Endothelial cell of umbilical vein (primary cell): ENCODE measurements around the gene RTL5. TPM values are rescaled to one million over a fixed set of nuclear protein-coding genes. Genes with fewer than 3 reads are reported as not detected.

Experiments
- BruUV-seq: library from RNA; stranded (reverse); fragments of 400-500 nt; replicated peaks from 2 replicates; lab custom pipeline; 2021; lab: Mats Ljungman, UMichigan
- CTCF ChIA-PET: fragments of 300-600, 350-600 bp; sonication (Branson Sonifier 250); formaldehyde crosslinking; loops from one replicate; lab custom pipeline; 2021; ENCODE audit warnings: antibody characterized with exemption, inconsistent platforms; lab: Charles Lee
- POLR2A ChIA-PET: fragments of 300-600, 350-600 bp; sonication (Branson Sonifier 250); formaldehyde crosslinking; loops from one replicate; lab custom pipeline; 2021; ENCODE audit warnings: antibody characterized with exemption, inconsistent platforms; lab: Charles Lee
- DNase-seq: peaks from one replicate; pipeline ENCODE4 v3.0.0-alpha.2; 2011; ENCODE audit warnings: low read depth, low spot score
- FAIRE-seq: peaks from 2 replicates; lab custom pipeline; 2011; peaks lifted over from hg19 to GRCh38; lab: Jason Lieb, UNC
- H2AFZ ChIP-seq: 2 replicates; pipeline ENCODE4 v1.6.0; 2012; ENCODE audit warnings: low read depth, low read length, control low read depth, inconsistent platforms
- H3K27ac ChIP-seq: 2 replicates; pipeline ENCODE4 v1.5.1; 2011; ENCODE audit warnings: low read depth, mild to moderate bottlenecking, control low read depth, low read length, moderate library complexity; ENCODE audit not compliant: insufficient read depth
- H3K27me3 ChIP-seq, 2 experiments: 2 replicates each; pipeline versions ENCODE4 v1.6.0 to v1.6.1; 2011; ENCODE audit warnings: low read length in 2 of 2, mixed read lengths in 1 of 2; ENCODE audit not compliant: control insufficient read depth in 2 of 2, insufficient read depth in 2 of 2
- H3K36me3 ChIP-seq, 2 experiments: 2 replicates in 1 of 2; 3 replicates in 1 of 2; pipeline ENCODE4 v1.5.1; 2011; ENCODE audit warnings: low read length in 2 of 2, mild to moderate bottlenecking in 1 of 2, moderate library complexity in 1 of 2; ENCODE audit not compliant: control insufficient read depth in 2 of 2, insufficient read depth in 2 of 2; ENCODE audit errors: extremely low read depth in 1 of 2
- H3K4me1 ChIP-seq: 3 replicates; pipeline ENCODE4 v1.5.1; 2011; ENCODE audit warnings: mild to moderate bottlenecking, low read length; ENCODE audit not compliant: control insufficient read depth, insufficient read depth; ENCODE audit errors: extremely low read depth
- H3K4me2 ChIP-seq: 2 replicates; pipeline ENCODE4 v1.6.1; 2011; ENCODE audit warnings: low read length, control low read depth, mixed read lengths; ENCODE audit not compliant: insufficient read depth
- H3K4me3 ChIP-seq, 3 experiments: fragments of 200-600 bp in 1 of 3; sonication (generic), shearing (Covaris generic) in 1 of 3; replicated peaks in 1 of 3; 2 replicates each; pipeline ENCODE4 v1.5.1; 2011 to 2016; ENCODE audit warnings: control low read depth in 3 of 3, low read length in 3 of 3, mild to moderate bottlenecking in 2 of 3, inconsistent platforms in 1 of 3, low read depth in 1 of 3, moderate library complexity in 1 of 3; ENCODE audit not compliant: insufficient read depth in 1 of 3
- H3K79me2 ChIP-seq: 2 replicates; pipeline ENCODE4 v1.6.0; 2012; ENCODE audit warnings: low read length, inconsistent platforms; ENCODE audit not compliant: control insufficient read depth, insufficient read depth
- H3K9ac ChIP-seq: replicated peaks from 2 replicates; pipeline ENCODE3; 2011; ENCODE audit warnings: low read length, control low read depth; ENCODE audit not compliant: insufficient read depth; ENCODE audit errors: extremely low read depth
- H3K9me1 ChIP-seq: replicated peaks from 3 replicates; pipeline ENCODE4 v1.6.0; 2011; ENCODE audit warnings: mild to moderate bottlenecking, low read length; ENCODE audit not compliant: control insufficient read depth, insufficient read depth; ENCODE audit errors: extremely low read depth
- H3K9me3 ChIP-seq: replicated peaks from 2 replicates; pipeline ENCODE4 v1.5.1; 2012; ENCODE audit warnings: low read length, inconsistent platforms; ENCODE audit not compliant: control insufficient read depth, insufficient read depth
- H4K20me1 ChIP-seq: replicated peaks from 2 replicates; pipeline ENCODE3; 2011; ENCODE audit warnings: mild to moderate bottlenecking, low read length; ENCODE audit not compliant: control insufficient read depth, insufficient read depth; ENCODE audit errors: extremely low read depth
- FOS ChIP-seq: IDR thresholded peaks from 2 replicates; pipeline ENCODE4 v1.6.1; 2011; ENCODE audit warnings: mild to moderate bottlenecking, low read length, moderate library complexity, borderline replicate concordance; ENCODE audit not compliant: insufficient read depth
- GATA2 ChIP-seq: IDR thresholded peaks from 2 replicates; pipeline ENCODE4 v1.7.0; 2011; ENCODE audit warnings: low read depth, mild to moderate bottlenecking, moderate library complexity, mixed read lengths, low read length; ENCODE audit not compliant: insufficient read length, insufficient read depth
- POLR2A ChIP-seq: IDR thresholded peaks from 2 replicates; pipeline ENCODE4 v1.6.1; 2012; ENCODE audit warnings: low read depth, mild to moderate bottlenecking, control low read depth, low read length
- dilution Hi-C: fragments of 300-500 bp; cut with MboI; formaldehyde crosslinking; loops from one replicate; pipeline ENCODE4 v1.15.0; 2019; ENCODE audit warnings: low sequenced_read_pairs; ENCODE audit not compliant: extremely low pct_ligation_motif_present
- intact Hi-C: fragments of 100-400 bp; cut with micrococcal nuclease; formaldehyde crosslinking; loops from one replicate; pipeline ENCODE4 v1.10.0; 2022
- polyA plus RNA-seq, 4 experiments: library from polyadenylated mRNA; depleted of rRNA in 3 of 4; stranded (reverse) in 3 of 4; unstranded in 1 of 4; fragments of >200 nt; gene quantifications; 2 replicates each; pipeline versions ENCODE4 v1.2.1 to v1.2.3, GENCODE V29; 2011 to 2012; ENCODE audit warnings: missing spikeins in 1 of 4
- total RNA-seq: library from RNA; stranded (reverse); gene quantifications from 2 replicates; pipeline ENCODE4 v1.2.3, GENCODE V29; 2021

The RTL5 gene
- total and polyA plus RNA-seq, 2 donors (not counting 3 experiments of a cell fraction or from before 2014, with no cell fraction given), result 1.0 to 1.7 TPM

DNA sequence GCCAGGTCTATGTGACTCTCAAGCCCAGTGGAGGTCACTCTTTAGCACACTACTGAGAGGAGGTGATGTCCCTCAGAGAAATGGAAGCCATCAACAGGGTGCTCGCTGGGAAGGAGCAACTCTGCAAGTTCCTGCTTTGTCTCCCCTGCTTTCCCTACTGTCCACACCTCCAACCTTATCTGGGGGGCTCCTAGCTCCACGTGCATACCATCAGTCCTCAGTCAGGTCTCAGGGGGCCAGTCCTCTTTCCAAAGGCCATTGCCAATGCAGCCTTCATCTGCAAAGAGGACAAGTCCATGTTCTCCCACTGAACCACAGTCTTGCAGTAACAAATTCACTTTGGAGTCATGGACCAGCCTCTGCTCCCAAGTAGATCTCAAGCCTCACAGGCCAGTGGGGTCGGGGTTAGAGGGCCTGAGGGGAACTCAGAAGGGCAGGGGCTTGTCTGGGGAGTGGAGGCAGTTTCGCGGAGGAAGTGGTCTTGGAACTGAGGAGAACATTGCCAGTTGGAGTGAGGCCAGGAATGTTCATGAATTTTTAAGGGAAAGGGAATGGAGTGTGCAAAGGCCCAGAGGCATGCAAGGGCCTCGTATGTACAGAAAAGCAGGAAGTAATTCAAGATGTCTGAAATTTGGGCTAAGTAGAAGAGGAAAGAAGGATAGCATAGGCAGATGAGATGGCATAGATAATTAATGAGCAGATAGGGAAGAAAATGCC is 8.9 kb downstream of the RTL5 start:
- dilution Hi-C loops, result no loop called here

DNA sequence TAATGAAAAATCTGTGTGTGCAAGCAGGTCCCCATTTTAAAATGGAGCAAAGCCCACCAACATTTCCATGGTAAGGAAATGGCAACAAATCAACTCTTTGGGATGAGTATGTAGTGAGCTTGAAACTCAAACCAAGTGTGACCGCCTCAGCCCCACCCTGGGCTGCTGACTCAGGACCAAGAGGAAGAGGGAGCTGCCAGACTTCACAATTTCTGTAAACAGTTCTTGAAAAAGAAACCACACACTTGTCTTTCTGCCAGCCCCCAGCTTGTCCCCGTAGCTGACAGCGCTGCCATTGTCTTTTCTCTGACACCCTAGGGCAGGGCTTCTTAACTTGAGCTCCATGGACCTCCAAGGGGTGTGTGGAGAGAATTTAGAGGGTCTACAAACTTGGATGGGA is 10.3 kb downstream of the RTL5 start:
- BruUV-seq, result no TSS peak
- Histone ChIP-seq H4K20me1 (no peaks in the 10 kb centered on the region), H3K27me3 (no peaks in the 10 kb centered on the region), H3K4me2 (peak overlapping the region; percentile 49), H3K9ac (no peak overlapping the region), H3K9me1 (no peaks in the 10 kb centered on the region), H3K4me3 (no peak overlapping the region), H3K36me3 (no peaks in the 10 kb centered on the region), H3K27ac (peak overlapping the region; percentile 32), H3K4me1 (peaks cover 44% of the 10 kb centered on the region), H3K9me3 (no peaks in the 10 kb centered on the region), H2AFZ (no peak overlapping the region), H3K79me2 (peaks cover 32% of the 10 kb centered on the region)
- TF ChIP-seq POLR2A (no peak), FOS (peak; percentile 28)
- peak; percentile 68 for DNase-seq
- CTCF ChIA-PET, result interaction anchor here (1.1 to 8.0 kb wide), 2 partner anchors 101 to 121 kb away, joined by 3 to 122 read pairs; no protein-coding TSS in a partner anchor
- POLR2A ChIA-PET, result no interaction called here
- intact Hi-C loops, result no loop called here
- peak; percentile 97 for FAIRE-seq
- dilution Hi-C loops, result no loop called here

More for the DNA sequence above, 8.9 kb downstream of the RTL5 start:
- intact Hi-C loops, result no loop called here
- Histone ChIP-seq H3K4me1 (peaks cover 56% of the 10 kb centered on the region), H3K27ac (no peak overlapping the region), H3K9me3 (no peaks in the 10 kb centered on the region), H3K4me2 (no peak overlapping the region), H3K9me1 (no peaks in the 10 kb centered on the region), H4K20me1 (no peaks in the 10 kb centered on the region), H3K27me3 (no peaks in the 10 kb centered on the region), H3K4me3 (no peak overlapping the region), H2AFZ (no peak overlapping the region), H3K79me2 (peaks cover 32% of the 10 kb centered on the region), H3K36me3 (no peaks in the 10 kb centered on the region), H3K9ac (no peak overlapping the region)
- BruUV-seq, result no TSS peak
- FAIRE-seq (no peak), DNase-seq (no peak)
- CTCF ChIA-PET, result interaction anchor here (8.0 kb wide), 1 partner anchor 103 kb away, joined by 122 read pairs; no protein-coding TSS in a partner anchor
- POLR2A ChIA-PET, result no interaction called here
- TF ChIP-seq GATA2 (no peak), POLR2A (no peak)
